ENCODE data around the gene PIK3R1.
"Not testable (repeated sequence)": the region's sequence is repeated elsewhere in the genome, so short reads cannot be mapped to it uniquely, and the experiment has no call there.

The PIK3R1 gene

DNA sequence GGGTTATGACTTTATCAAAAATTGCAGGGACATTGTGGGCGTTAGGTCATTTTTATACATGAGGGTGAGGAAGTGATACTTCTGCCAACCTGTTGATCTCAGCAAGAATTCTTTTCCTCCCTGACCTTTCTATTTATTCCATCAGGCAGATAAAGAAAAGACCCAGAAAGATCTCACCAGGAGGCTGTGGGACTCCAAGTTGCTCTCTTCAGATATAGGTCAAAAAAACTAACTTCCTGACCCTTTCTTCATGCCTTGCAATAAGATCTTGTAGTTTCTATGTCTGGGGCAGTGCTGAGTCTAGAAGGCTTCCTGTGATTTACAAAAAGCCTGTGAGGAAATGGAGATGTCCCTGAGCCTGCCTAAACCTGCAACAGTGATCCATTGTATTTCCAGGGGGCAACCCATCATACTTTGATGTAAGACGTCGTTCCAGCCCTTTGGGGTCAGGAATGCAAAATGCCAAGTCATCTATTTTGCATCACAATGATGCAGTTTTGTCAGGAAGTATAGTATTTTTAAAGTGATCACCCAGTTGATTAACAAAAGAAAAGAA, 22.0 kb upstream of the PIK3R1 start:
- Histone ChIP-seq H3K27me3 (ENCODE audit: insufficient read depth, low read length) (no peaks in the 10 kb centered on the region), H3K9ac (ENCODE audit: low read depth, low read length) (peak overlapping the region; percentile 34), H3K36me3 (ENCODE audit: insufficient read depth, low read length) (no peaks in the 10 kb centered on the region), H3K9me3 (ENCODE audit: insufficient read depth, low read depth, low read length) (no peaks in the 10 kb centered on the region), H3K4me1 (ENCODE audit: insufficient read depth, low read length) (peaks cover 53% of the 10 kb centered on the region), H3K27ac (ENCODE audit: low read depth, low read length) (peak overlapping the region; percentile 81), H3K4me3 (ENCODE audit: low read length) (0 out of 2 replicates have a peak overlapping the region, but pooled peaks have one; percentile 8)
- WGBS = 0% methylated on average over 2 of the region's 3 CpGs

DNA sequence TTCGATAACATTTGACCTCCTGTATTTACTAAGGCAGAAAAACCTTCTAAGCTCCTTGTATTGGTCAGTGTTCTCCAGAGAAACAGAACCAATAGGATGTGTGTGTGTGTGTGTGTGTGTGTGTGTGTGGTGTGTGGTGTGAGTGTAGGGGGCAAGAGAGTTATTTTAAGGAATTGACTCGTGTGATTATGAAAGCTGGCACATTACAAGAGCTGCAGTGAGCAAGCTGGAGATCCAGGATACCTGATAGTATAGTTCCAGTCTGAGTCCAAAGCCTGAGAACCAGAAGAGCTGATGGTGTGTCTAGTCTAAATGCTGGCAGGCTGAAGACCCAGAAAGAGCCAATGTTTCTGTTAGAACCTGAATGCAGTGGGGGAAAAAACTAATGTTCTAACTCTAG, 21.2 kb upstream of the PIK3R1 start:
- no peaks in the 10 kb centered on the region for H3K36me3 ChIP-seq (ENCODE audit: insufficient read depth, low read length)
- no peaks in the 10 kb centered on the region for H3K27me3 ChIP-seq (ENCODE audit: insufficient read depth, low read length)
- WGBS = 53% methylated on average over 2 of the region's 2 CpGs
- H3K9me3 ChIP-seq (ENCODE audit: insufficient read depth, low read depth, low read length) = no peaks in the 10 kb centered on the region
- H3K4me3 ChIP-seq (ENCODE audit: low read length) = no peak overlapping the region
- H3K4me1 ChIP-seq (ENCODE audit: insufficient read depth, low read length) = peaks cover 47% of the 10 kb centered on the region
- H3K27ac ChIP-seq (ENCODE audit: low read depth, low read length) = peak overlapping the region; percentile 81
- H3K9ac ChIP-seq (ENCODE audit: low read depth, low read length) = 0 out of 2 replicates have a peak overlapping the region, but pooled peaks have one; percentile 12

DNA sequence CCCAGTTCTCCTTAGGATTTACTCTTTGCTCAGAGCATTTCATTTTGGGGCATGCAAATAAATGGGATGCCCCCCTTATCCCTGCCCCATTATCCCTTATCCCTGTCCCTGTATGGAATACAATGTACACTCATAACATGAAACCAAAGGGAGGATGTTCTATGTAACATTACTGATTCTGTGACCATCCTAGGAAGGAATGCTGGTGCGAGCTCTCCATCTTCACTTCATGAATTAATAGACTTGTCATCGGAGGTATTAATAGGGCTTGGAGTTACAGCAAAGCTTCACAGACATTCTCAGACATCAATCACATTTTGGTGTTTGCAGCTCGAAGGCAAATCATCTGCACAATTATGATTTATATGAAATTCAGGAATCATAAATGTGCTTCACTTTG, 20.4 kb upstream of the PIK3R1 start:
- Histone ChIP-seq H3K4me3 (ENCODE audit: low read length) (no peak overlapping the region), H3K9ac (ENCODE audit: low read depth, low read length) (no peak overlapping the region), H3K27me3 (ENCODE audit: insufficient read depth, low read length) (no peaks in the 10 kb centered on the region), H3K36me3 (ENCODE audit: insufficient read depth, low read length) (no peaks in the 10 kb centered on the region), H3K27ac (ENCODE audit: low read depth, low read length) (no peak overlapping the region), H3K4me1 (ENCODE audit: insufficient read depth, low read length) (peaks cover 41% of the 10 kb centered on the region), H3K9me3 (ENCODE audit: insufficient read depth, low read depth, low read length) (no peaks in the 10 kb centered on the region)
- WGBS = 100% methylated on average over 3 of the region's 3 CpGs

DNA sequence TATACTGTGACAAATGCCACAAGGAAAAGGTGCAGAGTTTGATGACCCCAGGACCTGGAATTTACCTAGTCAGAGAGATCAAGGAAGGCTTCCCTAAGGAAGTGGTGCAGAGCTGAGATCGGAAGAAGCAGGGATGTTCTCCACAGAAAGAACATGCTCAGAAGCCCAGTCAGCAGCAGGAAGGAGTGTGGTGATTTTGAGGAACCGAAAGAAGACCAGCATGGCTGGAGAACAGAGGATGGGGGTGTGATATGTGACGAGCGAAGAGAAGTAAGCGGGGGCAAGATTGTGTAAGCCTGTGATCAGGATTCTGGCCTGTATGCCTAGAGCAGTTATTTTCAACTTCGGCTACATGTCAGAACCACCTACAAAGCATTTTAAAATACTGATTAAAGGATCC, 18.7 kb upstream of the PIK3R1 start:
- 96% methylated on average over 6 of the region's 6 CpGs for WGBS
- Histone ChIP-seq H3K9me3 (ENCODE audit: insufficient read depth, low read depth, low read length) (no peaks in the 10 kb centered on the region), H3K36me3 (ENCODE audit: insufficient read depth, low read length) (no peaks in the 10 kb centered on the region), H3K4me3 (ENCODE audit: low read length) (no peak overlapping the region), H3K27me3 (ENCODE audit: insufficient read depth, low read length) (no peaks in the 10 kb centered on the region), H3K9ac (ENCODE audit: low read depth, low read length) (no peak overlapping the region), H3K4me1 (ENCODE audit: insufficient read depth, low read length) (peaks cover 26% of the 10 kb centered on the region), H3K27ac (ENCODE audit: low read depth, low read length) (no peak overlapping the region)

DNA sequence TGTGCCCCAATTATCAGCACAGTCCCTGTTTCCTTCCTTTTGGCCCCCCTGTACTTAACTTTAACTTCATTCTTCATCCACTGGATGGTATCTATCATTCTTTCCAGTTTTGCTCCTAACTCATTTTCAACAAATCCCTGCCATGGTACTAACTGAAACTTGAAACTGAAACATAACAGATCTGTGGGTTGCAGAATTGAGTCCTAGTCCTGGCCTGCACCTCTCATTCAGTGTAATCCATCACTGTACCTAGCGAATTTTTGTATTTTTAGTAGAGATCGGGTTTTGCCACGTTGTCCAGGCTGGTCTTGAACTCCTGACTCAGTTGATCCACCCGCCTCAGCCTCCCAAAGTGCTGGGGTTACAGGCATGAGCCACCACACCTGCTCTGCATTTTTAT, 15.3 kb upstream of the PIK3R1 start:
- Histone ChIP-seq H3K27ac (ENCODE audit: low read depth, low read length) (no peak overlapping the region), H3K36me3 (ENCODE audit: insufficient read depth, low read length) (no peaks in the 10 kb centered on the region), H3K4me1 (ENCODE audit: insufficient read depth, low read length) (no peaks in the 10 kb centered on the region), H3K4me3 (ENCODE audit: low read length) (no peak overlapping the region), H3K27me3 (ENCODE audit: insufficient read depth, low read length) (no peaks in the 10 kb centered on the region), H3K9ac (ENCODE audit: low read depth, low read length) (no peak overlapping the region), H3K9me3 (ENCODE audit: insufficient read depth, low read depth, low read length) (no peaks in the 10 kb centered on the region)
- WGBS = 91% methylated on average over 4 of the region's 4 CpGs

DNA sequence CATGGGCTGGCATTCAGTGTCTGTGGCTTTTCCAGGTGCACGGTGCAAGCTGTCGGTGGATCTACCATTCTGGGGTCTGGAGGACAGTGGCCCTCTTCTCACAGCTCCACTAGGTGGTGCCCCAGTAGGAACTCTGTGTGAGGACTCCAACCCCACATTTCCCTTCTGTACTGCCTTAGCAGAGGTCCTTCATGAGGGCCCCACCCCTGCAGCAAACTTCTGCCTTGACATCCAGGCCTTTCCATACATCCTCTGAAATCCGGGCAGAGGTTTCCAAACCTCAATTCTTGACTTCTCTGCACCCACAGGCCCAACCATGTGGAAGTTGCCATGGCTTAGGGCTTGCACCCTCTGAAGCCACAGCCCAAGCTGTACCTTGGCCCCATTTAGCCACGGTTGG, 4.9 kb upstream of the PIK3R1 start:
- Histone ChIP-seq H3K9me3 (ENCODE audit: insufficient read depth, low read depth, low read length) (peaks cover 19% of the 10 kb centered on the region), H3K27me3 (ENCODE audit: insufficient read depth, low read length) (peaks cover 26% of the 10 kb centered on the region)
- not testable (repeated sequence) for H3K36me3 ChIP-seq (ENCODE audit: insufficient read depth, low read length); H3K27ac ChIP-seq (ENCODE audit: low read depth, low read length); H3K4me1 ChIP-seq (ENCODE audit: insufficient read depth, low read length); H3K9ac ChIP-seq (ENCODE audit: low read depth, low read length); H3K4me3 ChIP-seq (ENCODE audit: low read length)
- 94% methylated on average over 4 of the region's 4 CpGs for WGBS

DNA sequence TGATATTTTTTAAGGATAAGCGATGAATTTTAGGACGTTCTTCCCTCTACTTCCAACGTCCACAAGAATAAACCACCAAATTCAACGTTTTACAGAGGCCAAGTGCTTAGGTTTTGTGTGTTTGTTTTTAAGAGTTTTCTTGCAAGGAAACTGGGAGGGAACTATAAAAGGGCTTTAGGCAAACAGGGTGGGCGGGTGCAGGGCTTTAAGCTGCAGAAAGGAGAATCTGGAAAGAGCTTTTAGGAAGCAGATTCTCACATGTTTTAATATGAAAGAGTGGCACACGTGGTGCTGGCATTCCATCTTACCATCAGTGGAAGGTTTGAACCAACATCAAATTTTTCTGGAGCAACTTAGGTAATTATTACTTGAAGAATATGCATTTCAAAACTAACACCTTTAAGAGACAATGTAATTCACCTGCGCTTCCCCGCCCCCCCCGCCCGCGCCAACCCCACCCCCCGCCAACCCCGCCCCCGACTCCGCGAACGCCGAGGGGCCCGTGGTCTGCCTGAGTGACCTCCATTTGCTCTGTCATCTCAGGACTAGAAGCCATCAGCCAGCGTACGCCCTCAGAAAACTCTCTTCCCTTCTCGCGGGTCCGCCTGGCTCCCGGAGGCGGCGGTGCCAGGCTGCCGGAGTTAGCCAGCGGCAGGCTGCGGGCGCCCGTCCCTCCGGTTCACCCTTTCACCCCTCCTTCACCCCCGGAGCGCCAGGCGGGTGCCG, 911 bp upstream of the PIK3R1 start:
- Histone ChIP-seq H3K4me1 (ENCODE audit: insufficient read depth, low read length) (peaks cover 5% of the 10 kb centered on the region; the same call in 1 of the 2 replicates), H3K36me3 (ENCODE audit: insufficient read depth, low read length) (no peaks in the 10 kb centered on the region), H3K27me3 (ENCODE audit: insufficient read depth, low read length) (peaks cover 63% of the 10 kb centered on the region), H3K4me3 (ENCODE audit: low read length) (peak overlapping the region; percentile 88), H3K9me3 (ENCODE audit: insufficient read depth, low read depth, low read length) (peaks cover 19% of the 10 kb centered on the region), H3K27ac (ENCODE audit: low read depth, low read length) (peak overlapping the region; percentile 57; the same call in 1 of the 2 replicates), H3K9ac (ENCODE audit: low read depth, low read length) (peak overlapping the region; percentile 57)
- under 1% methylated on average over 25 of the region's 37 CpGs for WGBS

DNA sequence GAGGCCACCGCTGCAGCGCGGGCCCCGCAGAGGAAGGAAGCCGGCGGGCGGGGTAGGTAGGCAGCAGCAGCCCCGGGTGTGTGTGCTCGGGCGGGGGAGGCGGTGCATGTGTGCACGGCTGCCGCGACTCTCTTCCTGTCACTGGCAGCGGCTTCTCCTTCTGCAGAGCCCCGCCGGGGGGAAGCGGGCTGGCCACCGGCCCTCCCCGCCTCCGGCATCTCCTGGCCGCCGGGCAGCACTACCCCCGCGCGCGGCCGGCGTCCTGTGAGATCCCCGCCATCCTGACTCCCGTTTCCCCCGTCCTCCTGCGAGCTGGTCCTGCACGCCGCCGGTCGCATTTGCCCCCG, 315 bp downstream of the PIK3R1 start:
- no peak overlapping the region; the same call in 1 of the 2 replicates for H3K27ac ChIP-seq (ENCODE audit: low read depth, low read length)
- H3K4me1 ChIP-seq (ENCODE audit: insufficient read depth, low read length) = peaks cover 5% of the 10 kb centered on the region; the same call in 1 of the 2 replicates
- no peaks in the 10 kb centered on the region for H3K36me3 ChIP-seq (ENCODE audit: insufficient read depth, low read length)
- peaks cover 9% of the 10 kb centered on the region for H3K9me3 ChIP-seq (ENCODE audit: insufficient read depth, low read depth, low read length)
- peaks cover 73% of the 10 kb centered on the region for H3K27me3 ChIP-seq (ENCODE audit: insufficient read depth, low read length)
- H3K9ac ChIP-seq (ENCODE audit: low read depth, low read length) = peak overlapping the region; percentile 74
- under 1% methylated on average over 38 of the region's 38 CpGs for WGBS
- peak overlapping the region; percentile 88 for H3K4me3 ChIP-seq (ENCODE audit: low read length)

DNA sequence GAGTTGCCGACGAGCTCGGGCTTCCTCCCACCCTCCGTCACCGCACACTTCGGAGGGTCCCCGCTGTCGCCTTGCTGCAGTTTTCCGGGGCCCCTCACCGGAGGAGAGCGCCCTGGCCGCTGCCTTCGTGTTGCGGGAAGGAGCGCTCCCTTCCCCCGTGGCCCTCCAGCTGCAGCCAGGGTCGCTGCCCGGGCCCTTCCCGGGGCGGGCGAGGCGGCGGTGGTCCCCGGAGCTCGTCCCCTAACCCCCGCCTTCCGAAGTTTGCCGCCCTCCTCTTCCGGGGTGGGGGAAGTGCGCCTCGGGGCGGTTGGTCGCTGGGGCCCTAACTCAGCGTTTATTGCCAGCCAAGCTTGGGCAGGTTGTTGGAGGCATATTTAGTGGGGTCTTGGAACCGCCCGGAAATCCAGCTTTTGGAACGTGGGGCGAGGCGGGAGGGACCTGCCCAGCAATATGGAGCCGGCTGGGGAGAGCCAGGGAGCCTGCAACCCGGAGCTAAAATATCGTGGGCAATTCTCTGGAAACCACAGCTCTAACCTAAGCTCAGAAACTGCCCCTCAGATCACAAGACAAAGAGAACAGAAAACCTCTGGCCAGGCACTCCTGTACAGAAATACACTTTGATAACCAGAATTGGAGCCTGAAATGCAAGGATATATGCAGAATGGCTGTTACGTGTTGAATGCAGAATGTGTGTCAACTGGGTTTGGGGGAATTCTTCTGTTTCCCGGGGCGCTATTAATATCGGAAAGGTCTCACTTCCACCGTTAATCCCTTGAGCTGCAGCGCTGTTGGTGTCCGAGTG, 890 bp downstream of the PIK3R1 start:
- peaks cover 76% of the 10 kb centered on the region for H3K27me3 ChIP-seq (ENCODE audit: insufficient read depth, low read length)
- H3K36me3 ChIP-seq (ENCODE audit: insufficient read depth, low read length) = no peaks in the 10 kb centered on the region
- under 1% methylated on average over 49 of the region's 49 CpGs for WGBS
- peaks cover 5% of the 10 kb centered on the region; the same call in 1 of the 2 replicates for H3K4me1 ChIP-seq (ENCODE audit: insufficient read depth, low read length)
- peak overlapping the region; percentile 88 for H3K4me3 ChIP-seq (ENCODE audit: low read length)
- peak overlapping the region; percentile 74 for H3K9ac ChIP-seq (ENCODE audit: low read depth, low read length)
- no peak overlapping the region; the same call in 1 of the 2 replicates for H3K27ac ChIP-seq (ENCODE audit: low read depth, low read length)
- H3K9me3 ChIP-seq (ENCODE audit: insufficient read depth, low read depth, low read length) = peaks cover 7% of the 10 kb centered on the region

DNA sequence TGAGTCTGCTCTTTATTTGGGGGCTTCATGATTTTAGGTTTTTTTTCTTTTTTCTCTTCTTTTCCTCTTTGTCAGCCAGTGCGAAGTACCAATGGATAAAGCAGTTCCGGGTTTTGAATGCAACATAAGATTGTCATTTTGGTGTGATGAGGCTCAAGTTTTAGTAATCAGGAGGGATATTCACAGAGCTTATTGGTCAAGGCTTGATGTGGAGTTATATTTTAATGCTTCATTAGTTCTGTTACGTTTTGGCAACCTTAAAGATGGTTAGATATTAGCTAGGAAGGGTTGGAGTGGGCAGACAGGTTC, 1.4 kb downstream of the PIK3R1 start:
- Histone ChIP-seq H3K4me1 (ENCODE audit: insufficient read depth, low read length) (peaks cover 5% of the 10 kb centered on the region; the same call in 1 of the 2 replicates), H3K4me3 (ENCODE audit: low read length) (peak overlapping the region; percentile 88), H3K9me3 (ENCODE audit: insufficient read depth, low read depth, low read length) (peaks cover 4% of the 10 kb centered on the region), H3K27ac (ENCODE audit: low read depth, low read length) (no peak overlapping the region), H3K36me3 (ENCODE audit: insufficient read depth, low read length) (no peaks in the 10 kb centered on the region), H3K27me3 (ENCODE audit: insufficient read depth, low read length) (peaks cover 75% of the 10 kb centered on the region), H3K9ac (ENCODE audit: low read depth, low read length) (peak overlapping the region; percentile 74; the same call in 1 of the 2 replicates)
- WGBS = 5% methylated on average over 3 of the region's 3 CpGs

DNA sequence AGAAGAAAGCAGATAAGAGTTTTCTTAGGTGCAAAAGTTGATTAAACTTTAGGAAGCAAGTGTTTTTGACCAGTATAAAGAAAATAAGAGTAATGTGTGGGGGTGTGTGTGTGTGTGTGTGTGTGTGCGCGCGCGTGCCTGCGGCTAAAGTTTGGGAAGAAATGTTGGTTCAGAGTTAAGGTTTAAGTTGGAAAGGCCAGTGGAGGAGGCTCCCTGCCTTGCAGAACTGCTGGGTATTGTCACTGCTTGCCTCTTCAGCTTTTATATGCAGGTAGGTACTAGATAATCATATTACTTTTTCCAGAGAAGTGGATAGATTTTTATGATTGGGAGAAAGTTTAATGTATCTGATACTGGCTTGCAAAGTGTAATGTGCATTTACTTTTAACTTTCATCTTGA, 2.0 kb downstream of the PIK3R1 start:
- Histone ChIP-seq H3K27me3 (ENCODE audit: insufficient read depth, low read length) (peaks cover 70% of the 10 kb centered on the region), H3K4me1 (ENCODE audit: insufficient read depth, low read length) (peaks cover 5% of the 10 kb centered on the region; the same call in 1 of the 2 replicates), H3K27ac (ENCODE audit: low read depth, low read length) (no peak overlapping the region), H3K9me3 (ENCODE audit: insufficient read depth, low read depth, low read length) (peaks cover 4% of the 10 kb centered on the region), H3K9ac (ENCODE audit: low read depth, low read length) (no peak overlapping the region), H3K36me3 (ENCODE audit: insufficient read depth, low read length) (no peaks in the 10 kb centered on the region), H3K4me3 (ENCODE audit: low read length) (peak overlapping the region; percentile 88)
- 50% methylated on average over 5 of the region's 5 CpGs for WGBS
